Activated CD4-positive, alpha-beta T cell treated with anti-CD3 and anti-CD28 coated beads for 24 hours (primary cell): ENCODE measurements around the gene CELSR3.

ENCODE experiments used
- DNase-seq, 2 donors: peaks; one replicate each; pipeline ENCODE4 v3.0.0-alpha.2; 2020; ENCODE audit warnings: low read depth in 2 of 2

The CELSR3 gene

DNA sequence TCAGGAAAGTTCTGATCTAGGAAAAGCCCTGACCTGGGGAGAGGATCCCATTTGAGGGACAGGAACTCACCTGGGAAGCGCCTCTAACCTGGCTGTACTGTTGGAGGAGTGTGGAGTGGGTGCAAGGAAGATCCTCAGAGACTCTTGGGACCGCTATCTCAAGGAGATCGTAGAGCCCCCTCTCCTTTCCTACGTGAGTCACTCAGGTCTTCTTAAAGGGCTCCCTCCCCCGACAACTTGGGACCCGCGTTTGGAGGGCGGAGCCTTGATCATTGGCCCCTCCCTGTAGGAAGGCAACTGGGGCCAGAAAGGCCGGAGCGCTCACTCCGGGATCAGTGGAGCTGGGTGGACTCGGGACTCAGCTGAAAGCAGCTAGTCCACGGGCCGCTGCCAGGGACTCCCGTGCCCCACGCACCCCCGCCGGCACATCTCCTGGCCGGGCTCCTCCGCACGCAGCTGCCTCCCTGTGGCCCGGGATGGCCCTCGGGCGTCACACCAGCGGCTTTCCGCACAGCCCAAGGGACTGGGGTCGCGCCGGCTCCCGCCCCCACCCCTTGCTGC is 27.9 kb downstream of the CELSR3 start:
- peak; percentile 23 to 55 for DNase-seq

DNA sequence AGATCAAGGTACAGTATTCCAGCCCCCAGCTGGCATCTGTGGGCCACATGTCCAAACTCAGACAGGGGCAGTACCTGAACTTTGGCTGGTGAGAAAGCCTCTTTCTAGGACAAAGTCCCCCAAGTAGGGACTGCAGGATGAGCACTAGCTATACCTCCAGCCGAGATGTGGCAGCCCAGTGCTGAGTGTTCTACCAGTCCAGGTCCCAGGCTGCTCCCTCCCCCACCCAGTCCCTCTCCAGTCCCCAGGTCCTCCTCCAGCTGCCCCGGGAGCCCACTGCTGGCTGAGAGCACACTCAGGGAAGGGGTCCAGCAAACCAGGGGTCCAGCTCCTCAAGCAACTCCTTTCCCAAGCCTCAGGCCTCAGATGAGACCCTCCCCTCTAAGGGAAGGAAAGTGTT is 28.9 kb downstream of the CELSR3 start:
- no peak for DNase-seq

DNA sequence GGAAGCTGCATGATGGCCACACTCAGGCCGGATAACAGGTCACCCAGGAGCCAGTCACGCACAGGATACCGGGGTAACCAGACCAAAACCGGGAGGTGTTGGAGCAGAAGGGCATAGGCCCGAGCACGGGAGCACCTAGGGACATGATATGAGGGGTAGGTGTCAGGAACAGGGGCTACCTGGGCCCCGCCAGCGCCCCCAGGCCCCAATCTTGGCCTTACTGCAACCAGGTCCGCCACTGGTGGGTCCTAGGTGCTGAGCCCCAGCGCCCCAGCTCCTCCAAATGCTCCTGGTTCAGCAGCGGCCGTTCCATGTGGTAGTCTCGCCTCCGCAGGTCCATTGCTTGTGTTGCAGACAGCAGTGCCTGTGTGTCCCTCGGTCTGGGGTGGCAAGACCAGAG is 29.4 kb downstream of the CELSR3 start:
- DNase-seq: no peak

DNA sequence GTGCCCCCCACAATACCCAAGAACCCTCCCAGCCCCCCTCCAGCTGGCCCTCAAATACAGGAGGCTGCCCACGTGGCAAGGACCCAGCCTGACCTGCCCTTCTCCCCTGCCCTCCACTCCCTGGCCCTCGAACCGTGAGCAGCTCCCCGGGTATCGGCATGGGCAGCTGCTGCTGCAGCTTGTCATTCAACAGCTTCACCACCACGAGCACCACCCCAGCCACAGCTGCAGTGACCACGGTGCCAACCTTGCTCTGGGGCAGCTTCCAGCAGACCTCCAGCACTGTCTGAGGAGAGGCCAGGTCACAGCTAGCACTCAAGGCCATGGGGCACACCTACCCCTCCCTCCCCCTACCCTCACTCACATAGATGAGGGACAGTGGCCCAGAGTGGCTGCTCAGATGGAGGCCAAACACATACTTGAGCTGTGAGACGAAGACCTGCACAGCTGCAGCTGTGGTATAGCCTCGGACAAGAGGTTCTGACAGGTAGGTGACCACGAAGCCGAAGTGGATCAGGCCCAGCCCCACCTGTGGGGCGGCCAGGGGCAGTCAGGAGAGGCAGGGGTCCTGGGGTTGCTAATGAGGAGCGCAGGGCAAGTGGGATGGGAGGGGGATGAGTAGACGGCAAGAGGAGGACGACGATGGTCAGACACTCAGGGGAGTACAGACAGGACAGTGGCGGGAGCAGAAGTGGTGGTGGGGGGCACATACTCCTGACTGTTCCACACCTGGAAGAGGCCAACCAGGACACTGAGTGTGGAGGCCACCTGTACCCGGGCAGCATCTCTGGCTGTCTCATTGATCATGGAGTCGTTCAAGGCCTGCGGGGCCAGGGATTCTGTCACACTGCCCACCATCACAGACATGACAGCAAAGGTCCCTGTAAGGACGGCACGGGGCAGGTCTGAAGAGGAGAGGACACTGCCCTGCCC is 30.9 kb downstream of the CELSR3 start:
- DNase-seq: no peak

DNA sequence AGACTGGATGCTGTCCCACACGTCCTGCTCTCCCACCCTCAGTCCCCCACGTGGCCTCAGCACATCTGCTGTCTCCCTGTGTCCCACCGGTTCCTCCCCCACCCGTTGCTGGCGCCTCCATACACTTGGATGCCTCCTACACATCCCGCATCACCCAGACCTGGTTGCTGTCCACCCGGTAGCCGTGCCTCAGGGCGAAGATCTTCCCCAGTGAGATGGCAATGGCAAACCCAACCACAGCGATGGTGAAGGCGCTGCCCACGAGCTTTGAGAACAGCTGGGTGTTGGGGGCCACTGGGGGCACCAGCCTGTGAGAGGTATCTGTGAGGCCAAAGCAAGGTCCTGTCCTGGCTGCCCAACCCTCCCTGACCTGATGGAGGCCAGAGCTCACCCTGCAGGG is 31.9 kb downstream of the CELSR3 start:
- DNase-seq: no peak

DNA sequence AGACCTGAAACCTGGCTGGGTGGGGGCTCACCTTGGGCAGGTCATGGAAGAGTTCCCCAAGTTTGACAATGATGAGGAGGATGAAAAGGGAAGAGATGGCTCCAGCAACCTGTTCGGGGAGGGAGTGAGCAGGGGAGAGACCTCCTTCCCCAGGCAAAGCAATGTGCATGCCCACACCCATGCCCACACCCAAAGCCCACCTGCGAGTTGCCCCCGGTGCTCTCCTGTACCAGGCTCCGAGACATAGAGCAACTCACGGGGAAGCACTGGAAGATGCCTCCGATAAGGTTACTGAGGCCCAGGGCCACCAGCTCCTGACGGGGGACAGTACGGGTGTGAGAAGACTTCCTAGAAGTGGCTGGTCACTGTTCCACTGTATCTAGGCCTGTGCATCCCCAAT is 32.3 kb downstream of the CELSR3 start:
- no peak for DNase-seq

DNA sequence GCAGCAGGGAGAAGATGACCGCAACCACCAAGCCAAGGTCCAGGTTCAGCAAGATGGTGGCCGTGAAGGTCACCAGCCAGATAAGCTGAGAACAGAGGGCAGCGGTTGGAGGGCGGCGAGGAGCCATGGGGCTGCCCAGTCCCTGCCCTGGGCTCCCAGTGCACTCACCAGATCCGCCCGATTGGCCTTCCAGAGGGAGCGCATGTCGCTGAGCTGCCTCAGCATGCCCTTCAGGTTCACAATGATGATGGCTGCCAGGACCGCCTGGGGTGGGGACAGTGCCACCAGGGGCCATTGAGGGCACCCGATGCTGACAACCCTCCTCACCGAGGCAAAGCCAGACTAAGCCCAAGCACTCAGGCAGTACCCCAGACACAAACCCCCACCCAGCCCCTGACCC is 32.8 kb downstream of the CELSR3 start:
- DNase-seq: no peak

DNA sequence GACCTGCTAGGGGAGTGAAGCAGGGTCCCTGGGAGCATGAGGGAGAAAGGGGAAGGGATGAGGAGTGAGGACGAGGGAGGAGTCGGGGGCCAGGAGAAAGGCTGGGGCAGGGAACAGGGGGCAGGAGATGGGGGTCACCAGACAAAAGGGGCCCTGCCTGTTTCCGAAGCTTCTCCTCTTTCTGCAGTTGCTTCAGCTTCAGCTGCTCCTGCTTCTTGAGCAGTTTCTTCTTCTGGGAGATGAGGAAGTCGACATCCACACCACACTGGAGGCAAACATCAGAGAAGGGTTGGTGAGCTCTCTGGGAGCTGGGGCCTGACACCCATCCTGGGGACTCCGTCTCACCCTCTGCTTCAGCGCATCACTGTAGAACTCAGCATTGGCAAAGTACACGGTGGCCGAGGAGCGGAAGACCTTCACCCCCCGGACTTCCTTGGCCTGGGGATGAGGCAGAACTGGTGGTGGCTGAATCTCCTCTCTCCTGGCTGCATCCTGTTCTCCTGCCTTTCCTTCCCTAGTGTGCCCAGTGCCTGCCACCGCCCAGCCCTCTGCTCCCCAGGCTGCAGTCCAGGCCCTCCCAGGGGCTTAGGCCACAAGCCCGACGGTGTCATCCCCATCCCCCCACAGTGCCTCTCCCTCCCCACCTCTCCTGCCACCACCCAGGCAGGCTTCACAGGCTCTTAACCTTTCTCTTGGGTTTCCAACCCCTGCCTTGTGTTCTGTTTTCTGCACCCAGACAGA is 34.2 kb downstream of the CELSR3 start:
- DNase-seq: no peak

DNA sequence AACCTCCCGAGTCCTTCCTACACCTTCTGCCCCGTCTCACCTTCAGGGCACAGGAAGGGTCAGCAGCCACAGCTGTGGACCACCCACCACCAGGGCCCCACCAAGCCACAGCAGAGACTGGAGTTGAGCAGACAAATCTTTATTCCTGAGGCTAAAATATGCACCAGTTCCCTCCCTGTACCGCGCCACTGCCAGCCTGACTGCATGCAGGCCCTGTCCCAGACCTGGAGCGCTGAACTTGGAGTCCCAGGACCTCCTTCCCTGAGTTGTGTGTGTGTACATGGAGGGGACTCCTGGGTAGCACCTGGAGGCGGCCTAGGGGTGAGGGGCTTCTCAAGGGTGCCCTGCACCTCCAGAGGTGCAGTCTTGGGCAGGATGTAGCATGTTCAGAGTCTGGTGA is 37.1 kb downstream of the CELSR3 start:
- DNase-seq: no peak

DNA sequence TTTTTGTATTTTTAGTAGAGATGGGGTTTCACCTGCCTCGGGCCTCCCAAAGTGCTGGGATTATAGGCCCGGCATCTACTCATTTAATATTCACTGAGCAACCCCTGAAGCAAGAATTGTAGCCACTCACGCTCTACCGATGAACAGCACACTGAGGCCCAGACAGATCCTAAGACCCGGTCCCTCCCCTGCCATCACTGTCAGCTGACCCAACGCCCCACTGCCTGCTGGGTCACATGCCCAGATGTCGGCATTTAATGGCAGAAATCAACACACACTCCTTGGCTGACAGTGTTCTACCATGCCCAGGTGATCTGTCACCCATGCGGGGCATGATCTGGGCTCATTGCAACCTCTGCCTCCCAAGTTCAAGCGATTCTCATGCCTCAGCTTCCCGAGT is 37.9 kb downstream of the CELSR3 start:
- no peak for DNase-seq

DNA sequence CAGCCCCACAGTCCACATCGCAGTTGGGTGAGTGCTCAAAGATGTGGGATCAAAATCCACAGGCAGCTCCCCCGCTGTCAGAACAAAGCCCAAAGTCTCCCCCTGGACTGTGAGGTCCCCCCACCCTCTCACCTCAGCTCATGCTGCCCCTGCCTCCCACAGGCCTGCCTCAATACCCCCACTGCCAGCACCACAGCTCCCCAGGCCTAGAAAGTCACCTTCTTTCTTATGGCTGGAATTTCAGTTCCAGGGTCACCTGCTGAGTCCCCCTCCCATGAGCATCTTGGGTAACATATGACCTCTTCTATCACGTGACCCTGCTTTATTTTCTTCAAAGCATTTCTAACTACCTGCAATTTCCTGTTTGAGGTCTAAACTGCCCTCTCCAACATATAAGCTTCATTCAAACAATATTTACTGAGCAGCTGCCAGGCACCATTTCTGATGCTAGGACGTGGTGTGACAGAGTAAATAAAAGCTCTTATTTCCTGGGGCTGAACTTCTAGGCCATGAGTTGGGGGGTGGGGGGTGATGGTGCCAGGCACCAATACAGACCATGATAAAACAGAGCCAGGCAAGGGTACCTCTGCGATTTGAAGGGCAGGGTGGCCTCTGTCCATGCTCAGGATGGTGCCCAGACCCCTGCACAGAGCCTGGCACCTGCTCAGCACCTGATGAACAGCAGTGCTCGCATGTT is 38.7 kb downstream of the CELSR3 start:
- no peak for DNase-seq

DNA sequence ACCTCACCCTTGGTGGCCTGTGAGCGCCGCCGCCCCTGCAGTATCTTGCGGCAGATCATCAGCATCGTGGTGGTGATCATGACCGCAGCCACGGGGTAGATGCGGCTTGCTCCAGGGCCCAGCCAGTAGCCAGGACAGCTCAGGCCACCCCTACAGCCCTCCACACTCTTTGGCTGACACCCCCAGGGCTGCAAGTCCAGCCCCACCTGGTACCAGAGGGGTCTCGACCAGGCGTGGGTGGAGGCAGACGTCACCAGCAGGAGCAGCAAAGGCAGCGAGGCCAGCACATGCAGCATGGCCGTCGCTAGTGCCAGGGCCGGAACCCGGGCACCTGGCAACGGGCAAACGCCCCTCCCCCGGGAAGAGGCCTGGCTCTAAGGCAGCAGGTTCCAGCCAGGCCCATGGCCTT is 41.2 kb downstream of the CELSR3 start, which contains the start of gene TMEM89:
TSS of gene TMEM89 (minus strand) at position 309 of the 409 bp plus-strand sequence. CDS start at position 296, 13 bp downstream.
- DNase-seq: no peak

DNA sequence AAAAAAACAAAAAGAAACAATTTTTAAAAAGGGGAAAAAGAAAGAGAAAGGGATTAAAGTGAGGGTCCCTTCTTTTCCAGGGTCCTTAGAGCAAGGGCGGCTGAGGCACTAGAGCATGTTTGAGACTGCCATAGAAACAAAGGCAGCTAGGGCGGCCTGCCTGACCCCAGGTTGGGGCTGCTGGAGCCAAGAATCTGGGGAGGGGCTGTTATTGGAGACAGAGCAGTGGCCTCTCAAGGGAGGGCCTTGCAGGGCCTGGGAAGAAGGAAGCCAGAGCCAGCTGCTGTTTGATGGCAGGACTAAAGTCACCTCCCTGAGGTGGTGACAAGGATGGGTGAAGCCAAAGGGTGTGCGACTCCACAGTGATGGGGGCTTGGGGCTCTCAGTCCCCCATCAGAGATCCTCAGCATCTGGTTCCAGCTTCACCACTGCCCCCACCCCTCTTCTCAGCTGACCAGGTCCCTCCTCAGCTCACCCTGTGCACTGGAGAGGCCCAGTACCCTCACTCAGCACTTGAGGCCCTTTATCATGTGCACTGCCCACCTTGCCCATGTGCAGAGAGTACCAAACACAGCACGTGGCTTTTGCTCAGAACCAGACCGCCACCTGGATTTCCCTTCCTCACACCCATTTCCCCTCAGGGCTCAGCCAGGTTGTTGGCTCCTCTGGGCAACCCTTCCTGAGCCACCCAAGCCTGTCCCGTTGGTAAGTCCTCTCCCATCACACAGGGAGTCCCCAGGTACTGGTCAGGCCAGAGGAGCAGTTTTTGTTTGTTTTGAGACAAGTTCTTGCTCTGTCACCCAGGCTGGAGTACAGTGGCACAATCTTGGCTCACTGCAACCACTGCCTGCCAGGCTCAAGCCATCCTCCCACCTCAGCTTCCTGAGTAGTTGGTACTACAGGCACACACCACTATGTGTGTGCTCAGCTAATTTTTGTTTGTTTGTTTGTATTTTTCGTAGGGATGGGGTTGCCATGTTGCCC is 42.9 kb downstream of the CELSR3 start:
- no peak for DNase-seq

DNA sequence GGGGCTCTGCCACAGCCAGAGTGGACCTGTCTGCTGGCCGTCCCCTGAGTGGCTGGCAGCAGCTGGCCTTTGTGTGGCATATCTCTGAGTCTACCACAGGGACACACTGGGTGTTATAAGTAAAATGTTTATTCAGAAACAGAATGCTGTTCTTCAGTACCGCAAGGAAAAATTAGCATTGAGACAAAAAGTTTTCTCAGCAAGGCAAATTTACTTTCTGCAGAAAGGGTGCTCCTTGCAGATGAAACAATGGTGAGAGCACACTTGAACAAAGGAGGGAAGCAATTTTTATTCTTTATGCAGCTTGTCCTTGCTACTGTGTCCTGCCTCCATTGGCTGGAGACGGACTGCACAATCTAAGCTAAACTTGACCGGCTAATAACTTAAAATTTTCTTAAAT is 45.1 kb downstream of the CELSR3 start:
- no peak for DNase-seq

DNA sequence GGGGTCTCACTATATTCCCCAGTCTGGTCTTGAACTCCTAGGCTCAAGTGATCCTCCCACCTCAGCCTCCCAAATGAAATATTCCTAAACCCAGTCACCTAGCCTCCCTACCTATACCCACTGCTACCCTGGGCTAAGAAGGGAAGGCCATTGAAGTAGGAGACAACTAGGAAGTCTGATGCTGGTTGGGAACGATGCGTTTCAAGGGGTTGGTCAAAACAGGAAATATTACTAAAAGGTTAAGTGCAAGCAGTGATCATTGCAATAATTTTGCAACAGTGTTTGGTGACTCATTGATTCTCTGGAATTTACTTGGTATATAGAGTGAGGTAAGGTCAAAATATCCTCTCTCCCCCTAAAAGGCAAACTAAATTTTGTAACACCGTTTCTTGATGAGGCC is 48.6 kb downstream of the CELSR3 start:
- no peak for DNase-seq

DNA sequence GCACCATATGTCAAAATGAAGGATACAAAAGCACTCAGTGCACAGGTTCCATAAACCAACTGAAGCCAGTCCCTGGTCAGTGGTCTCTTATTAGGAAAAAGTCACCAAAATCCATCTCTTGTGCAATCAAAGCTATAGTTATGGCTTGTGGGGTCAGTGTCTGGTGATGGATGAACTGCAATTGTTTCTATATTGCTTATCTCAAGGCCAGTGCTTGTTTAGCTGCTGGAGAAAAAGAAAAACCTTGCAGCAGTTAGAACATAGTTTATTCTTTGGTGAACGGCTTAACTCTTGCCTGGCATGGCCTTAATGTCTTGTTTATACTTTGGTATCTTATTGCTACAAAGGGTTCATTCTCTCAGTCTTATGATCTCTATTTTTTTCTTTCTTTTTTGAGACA is 50.4 kb downstream of the CELSR3 start:
- DNase-seq: no peak

DNA sequence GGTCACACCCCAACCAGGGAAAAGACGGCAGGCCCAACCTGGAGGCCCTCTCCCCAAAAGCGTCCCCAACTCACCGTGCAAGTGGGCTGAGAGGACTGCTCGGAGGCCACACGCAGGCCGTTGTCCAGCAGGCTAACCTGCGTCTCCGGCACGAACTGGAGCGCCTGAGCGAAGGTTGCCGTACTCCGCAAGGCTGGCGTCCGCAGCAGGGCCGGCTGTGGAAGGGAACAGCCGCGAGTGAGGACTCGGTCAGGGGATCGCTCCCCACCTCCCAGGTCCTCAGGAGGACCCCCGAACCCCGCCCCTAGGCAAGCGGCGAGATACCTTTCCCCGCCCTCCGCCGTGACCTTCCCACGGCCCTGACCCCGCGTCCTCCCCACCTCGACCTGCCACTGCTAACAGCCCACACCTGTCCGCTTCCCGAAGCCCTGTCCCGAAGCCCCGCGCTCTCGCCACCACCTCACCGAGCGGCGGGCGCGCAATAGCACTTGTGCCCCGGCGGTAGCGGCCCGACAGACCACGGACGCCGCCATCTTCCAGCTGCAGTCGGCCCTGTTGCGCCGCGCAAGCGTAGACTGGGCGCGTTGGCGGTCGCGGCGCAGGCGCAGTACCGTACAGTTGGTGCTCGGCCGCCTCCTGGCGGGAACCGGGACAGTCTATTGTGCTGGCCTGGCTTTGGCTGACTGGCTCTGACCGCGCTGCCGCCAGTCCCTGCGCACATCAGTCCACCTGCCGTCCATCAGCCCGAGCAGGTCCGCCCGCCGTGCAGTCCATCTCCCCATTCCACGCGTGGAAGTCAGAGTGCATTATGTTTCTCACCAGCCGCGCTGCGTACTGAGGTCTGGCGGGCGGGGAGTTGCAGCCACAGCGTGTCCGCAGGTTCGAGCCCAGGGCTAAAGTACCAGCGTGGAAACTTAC is 53.3 kb downstream of the CELSR3 start, which contains the start of gene UQCRC1:
TSS of gene UQCRC1 (minus strand) at position 559 of the 918 bp plus-strand sequence. CDS start at position 533, 26 bp downstream.
- DNase-seq: peak; percentile 82 to 86

DNA sequence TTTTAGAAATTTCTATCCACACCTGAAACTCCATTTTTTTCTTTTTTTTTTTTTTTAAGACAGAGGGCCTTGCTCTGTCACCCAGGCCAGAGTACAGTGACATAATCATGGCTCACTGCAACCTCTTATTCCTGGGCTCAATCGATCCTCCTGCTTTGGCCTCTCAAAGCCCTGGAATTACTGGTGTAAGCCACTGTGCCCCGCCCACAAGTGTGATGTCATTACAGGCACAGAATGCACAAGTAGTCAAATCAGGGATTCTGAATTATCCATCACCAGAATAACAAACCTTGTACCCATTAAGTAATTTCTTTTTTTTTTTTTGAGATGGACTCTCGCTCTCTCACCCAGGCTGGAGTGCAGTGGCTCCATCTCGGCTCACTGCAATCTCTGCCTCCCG is 55.2 kb downstream of the CELSR3 start:
- no peak for DNase-seq

DNA sequence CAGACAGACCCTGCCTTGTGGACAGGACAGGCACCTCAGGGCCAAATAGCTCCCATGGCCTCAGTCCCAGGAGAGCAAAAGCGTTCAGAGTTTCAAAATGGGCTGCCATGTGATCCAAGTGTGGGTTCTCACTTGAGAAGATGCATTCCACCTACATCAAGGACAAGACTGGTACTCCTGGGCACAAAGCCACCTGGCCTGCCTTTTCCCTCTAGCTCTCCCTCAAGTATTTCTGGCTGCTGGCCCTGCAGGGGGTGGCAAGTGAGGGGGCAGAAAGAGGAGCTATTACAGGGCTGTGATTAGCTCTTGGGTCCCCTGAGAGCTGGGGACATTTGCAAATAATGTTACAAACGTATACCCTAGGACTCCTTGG is 61.1 kb downstream of the CELSR3 start:
- no peak for DNase-seq
